H9 (cell line): ENCODE measurements around the gene CDKAL1. TPM values are rescaled to one million over a fixed set of nuclear protein-coding genes. Genes with fewer than 3 reads are reported as not detected.
A peak's percentile ranks its signal among the peaks of the same experiment; 100 is the strongest.

ENCODE experiments used
- DNase-seq: peaks from one replicate; pipeline ENCODE4 v3.0.0-alpha.2; 2017
- H2AFZ ChIP-seq: one replicate; pipeline ENCODE4 v1.6.1; 2013; ENCODE audit warnings: mild to moderate bottlenecking, low read length, control low read depth, moderate library complexity
- H2AK5ac ChIP-seq: 2 replicates; pipeline ENCODE4 v1.6.1; 2013; ENCODE audit warnings: low read length, control low read depth, mixed read lengths; ENCODE audit not compliant: insufficient read length
- H2BK120ac ChIP-seq: one replicate; pipeline ENCODE4 v1.6.1; 2013; ENCODE audit warnings: low read depth, mild to moderate bottlenecking, low read length, control low read depth, inconsistent platforms; ENCODE audit not compliant: poor library complexity, severe bottlenecking
- H2BK12ac ChIP-seq: 2 replicates; pipeline ENCODE4 v1.6.1; 2013; ENCODE audit warnings: low read length, control low read depth, mixed read lengths, low read depth; ENCODE audit not compliant: insufficient read length
- H2BK15ac ChIP-seq: 2 replicates; pipeline ENCODE4 v1.6.1; 2013; ENCODE audit warnings: low read depth, low read length, control low read depth
- H2BK20ac ChIP-seq: one replicate; pipeline ENCODE4 v1.6.1; 2013; ENCODE audit warnings: low read depth, mild to moderate bottlenecking, low read length, control low read depth, inconsistent platforms; ENCODE audit not compliant: poor library complexity, severe bottlenecking
- H2BK5ac ChIP-seq: 2 replicates; pipeline ENCODE4 v1.6.1; 2013; ENCODE audit warnings: low read length, control low read depth, mixed read lengths; ENCODE audit not compliant: insufficient read length
- H3K14ac ChIP-seq: 2 replicates; pipeline ENCODE4 v1.6.1; 2013; ENCODE audit warnings: low read length, control low read depth; ENCODE audit not compliant: insufficient read depth
- H3K18ac ChIP-seq: 2 replicates; pipeline ENCODE4 v1.6.1; 2013; ENCODE audit warnings: low read depth, mild to moderate bottlenecking, mixed read lengths, low read length, control low read depth; ENCODE audit not compliant: insufficient read length
- H3K23ac ChIP-seq: 2 replicates; pipeline ENCODE4 v1.6.1; 2013; ENCODE audit warnings: low read length, control low read depth, mixed read lengths, low read depth; ENCODE audit not compliant: insufficient read length
- H3K23me2 ChIP-seq: 2 replicates; pipeline ENCODE4 v1.6.1; 2013; ENCODE audit warnings: low read depth, mild to moderate bottlenecking, mixed read lengths, low read length, control low read depth; ENCODE audit not compliant: insufficient read length, poor library complexity, severe bottlenecking
- H3K27ac ChIP-seq: 2 replicates; pipeline ENCODE4 v1.5.1; 2013; ENCODE audit warnings: low read length, control low read depth, mixed read lengths, low read depth; ENCODE audit not compliant: insufficient read length
- H3K27me3 ChIP-seq: 2 replicates; pipeline ENCODE4 v1.6.1; 2013; ENCODE audit warnings: low read length, control low read depth, inconsistent platforms; ENCODE audit not compliant: insufficient read depth
- H3K4ac ChIP-seq: 2 replicates; pipeline ENCODE4 v1.6.1; 2013; ENCODE audit warnings: low read depth, mild to moderate bottlenecking, control low read depth, inconsistent platforms, low read length, moderate library complexity
- H3K4me1 ChIP-seq: 2 replicates; pipeline ENCODE4 v1.6.1; 2013; ENCODE audit warnings: low read length, control low read depth, inconsistent platforms; ENCODE audit not compliant: insufficient read depth
- H3K4me2 ChIP-seq: 2 replicates; pipeline ENCODE4 v1.6.1; 2013; ENCODE audit warnings: low read length, control low read depth, mixed read lengths; ENCODE audit not compliant: insufficient read length, insufficient read depth
- H3K56ac ChIP-seq: 2 replicates; pipeline ENCODE4 v1.6.1; 2013; ENCODE audit warnings: low read depth, mild to moderate bottlenecking, mixed read lengths, low read length, control low read depth; ENCODE audit not compliant: insufficient read length
- H3K79me1 ChIP-seq: 2 replicates; pipeline ENCODE4 v1.6.1; 2013; ENCODE audit warnings: low read depth, mild to moderate bottlenecking, moderate library complexity, low read length, control low read depth, inconsistent platforms; ENCODE audit not compliant: insufficient read depth, poor library complexity, severe bottlenecking
- H3K79me2 ChIP-seq: 2 replicates; pipeline ENCODE4 v1.6.1; 2013; ENCODE audit warnings: low read length, control low read depth, inconsistent platforms; ENCODE audit not compliant: insufficient read depth
- H3K9ac ChIP-seq: 2 replicates; pipeline ENCODE4 v1.6.1; 2013; ENCODE audit warnings: low read length, control low read depth, mixed read lengths; ENCODE audit not compliant: insufficient read length; ENCODE audit errors: extremely low read depth
- H3K9me3 ChIP-seq: one replicate; pipeline ENCODE4 v1.6.1; 2013; ENCODE audit warnings: low read depth, low read length, inconsistent platforms; ENCODE audit not compliant: control insufficient read depth
- H3T11ph ChIP-seq: one replicate; pipeline ENCODE4 v1.6.1; 2013; ENCODE audit warnings: mild to moderate bottlenecking, low read length, control low read depth, inconsistent platforms
- H4K20me1 ChIP-seq: one replicate; pipeline ENCODE4 v1.6.1; 2013; ENCODE audit not compliant: control insufficient read depth, insufficient read length, insufficient read depth
- H4K5ac ChIP-seq: 2 replicates; pipeline ENCODE4 v1.6.1; 2013; ENCODE audit warnings: low read depth, mild to moderate bottlenecking, mixed read lengths, low read length, control low read depth; ENCODE audit not compliant: insufficient read length
- H4K8ac ChIP-seq: replicated peaks from 2 replicates; pipeline ENCODE4 v1.6.1; 2013; ENCODE audit warnings: low read length, control low read depth, mixed read lengths, low read depth; ENCODE audit not compliant: insufficient read length
- H4K91ac ChIP-seq: 2 replicates; pipeline ENCODE4 v1.6.1; 2013; ENCODE audit warnings: low read depth, mild to moderate bottlenecking, moderate library complexity, mixed read lengths, low read length, control low read depth; ENCODE audit not compliant: insufficient read length
- H3K27ac Mint-ChIP-seq, 3 experiments: 2 replicates in 2 of 3; 3 replicates in 1 of 3; pipeline ENCODE4 v1.8.0; 2020 to 2021; ENCODE audit warnings: mixed read lengths in 3 of 3, mild to moderate bottlenecking in 1 of 3, moderate library complexity in 1 of 3
- H3K27me3 Mint-ChIP-seq: 2 replicates; pipeline ENCODE4 v1.8.0; 2021; ENCODE audit warnings: low read depth, mild to moderate bottlenecking, moderate library complexity, mixed read lengths
- H3K36me3 Mint-ChIP-seq, 3 experiments: 2 replicates in 2 of 3; 3 replicates in 1 of 3; pipeline ENCODE4 v1.8.0; 2020 to 2021; ENCODE audit warnings: low read depth in 3 of 3, mixed read lengths in 3 of 3; ENCODE audit not compliant: insufficient read depth in 1 of 3
- H3K4me1 Mint-ChIP-seq, 2 experiments: 2 replicates each; pipeline ENCODE4 v1.8.0; 2020; ENCODE audit warnings: mixed read lengths in 2 of 2
- H3K4me3 Mint-ChIP-seq, 2 experiments: 2 replicates in 1 of 2; 3 replicates in 1 of 2; pipeline ENCODE4 v1.8.0; 2020 to 2021; ENCODE audit warnings: mild to moderate bottlenecking in 2 of 2, mixed read lengths in 2 of 2, moderate library complexity in 1 of 2
- H3K9me3 Mint-ChIP-seq, 2 experiments: 2 replicates in 1 of 2; 3 replicates in 1 of 2; pipeline ENCODE4 v1.8.0; 2020; ENCODE audit warnings: mild to moderate bottlenecking in 2 of 2, mixed read lengths in 2 of 2, moderate library complexity in 1 of 2
- WGBS: extraction: QIAGEN DNeasy Blood & Tissue Kit; methylation state at CpG from one replicate; pipeline ENCODE4 v1.1.7; 2013; ENCODE audit warnings: missing lambda C conversion rate, low lambda C conversion rate, mixed read lengths; ENCODE audit not compliant: insufficient read length; ENCODE audit errors: extremely low coverage; 5-methylcytosine and 5-hydroxymethylcytosine counted together
- total RNA-seq: library from RNA; stranded (reverse); gene quantifications from 2 replicates; pipeline ENCODE4 v1.2.1, GENCODE V29; 2021
- TF ChIP-seq, protein P1 (sequence below): fragments of 200-600 bp; sonication (generic); conservative IDR thresholded peaks from 3 replicates; pipeline ENCODE4 v1.8.0; 2021; ENCODE audit warnings: antibody characterized with exemption, mild to moderate bottlenecking

CDKAL1 gene
- total RNA-seq, 1 experiment from 2014 or later, result 23.0 TPM

DNA sequence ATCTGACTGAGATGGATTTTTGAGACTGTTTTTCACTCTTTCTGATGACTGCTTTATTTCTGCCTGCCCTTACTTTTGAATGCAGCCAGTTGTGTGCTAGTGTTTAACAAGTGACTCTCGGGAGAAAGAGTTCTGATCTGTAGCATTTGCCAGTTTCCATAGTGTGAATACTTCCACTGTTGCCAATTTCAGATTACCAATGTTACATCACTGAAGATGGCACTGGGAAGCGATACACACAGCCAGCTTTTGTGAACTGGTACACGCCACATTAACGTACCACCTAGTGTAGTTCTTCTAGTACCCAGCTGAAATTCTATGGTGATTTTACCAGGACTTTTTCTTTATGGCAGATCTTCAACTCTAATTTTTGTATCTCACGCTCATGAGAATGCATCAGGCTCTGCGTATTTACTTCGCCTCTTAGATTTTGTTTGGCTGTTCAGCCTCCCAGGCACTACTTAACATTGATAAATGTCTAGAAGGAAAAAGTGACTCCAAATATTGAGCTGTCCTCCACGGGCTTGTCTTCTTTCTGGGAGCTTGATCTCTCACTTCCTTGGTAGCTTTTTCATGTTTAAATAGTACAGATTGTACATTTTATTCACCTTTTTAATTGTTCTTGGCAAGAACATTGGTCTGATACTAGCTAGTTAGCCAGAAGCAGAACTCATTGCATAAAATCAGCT, 537.7 kb downstream of the CDKAL1 start:
- Histone ChIP-seq H4K91ac (no peak overlapping the region), H4K8ac (no peak overlapping the region), H3K9me3 (no peaks in the 10 kb centered on the region), H3T11ph (no peak overlapping the region), H2AK5ac (no peak overlapping the region), H3K23ac (no peak overlapping the region), H3K79me1 (no peaks in the 10 kb centered on the region), H3K4ac (no peak overlapping the region), H2BK15ac (no peak overlapping the region), H3K14ac (no peak overlapping the region), H3K4me1 (no peaks in the 10 kb centered on the region), H3K27me3 (no peaks in the 10 kb centered on the region), H3K27ac (no peak overlapping the region), H2AFZ (no peak overlapping the region), H2BK120ac (no peak overlapping the region), H2BK20ac (no peak overlapping the region), H2BK5ac (no peak overlapping the region), H3K23me2 (no peaks in the 10 kb centered on the region), H3K9ac (no peak overlapping the region), H3K56ac (no peak overlapping the region), H4K20me1 (no peaks in the 10 kb centered on the region), H3K4me2 (no peak overlapping the region), H3K79me2 (no peaks in the 10 kb centered on the region), H3K18ac (no peak overlapping the region), H4K5ac (no peak overlapping the region), H2BK12ac (no peak overlapping the region)
- WGBS, result no CpG with 5 or more reads among the region's 8 CpGs
- Mint-ChIP-seq H3K4me1 (peaks cover 0 to 10% of the 10 kb centered on the region in 2 experiments; a peak in 2 of 4 replicates), H3K27ac (peak overlapping the region in 1 of 3 experiments; percentile 42; a peak in 2 of 7 replicates), H3K27me3 (no peaks in the 10 kb centered on the region), H3K9me3 (peaks cover 11 to 12% of the 10 kb centered on the region in 2 experiments; a peak in 4 of 5 replicates), H3K4me3 (no peak overlapping the region), H3K36me3 (peaks cover 3 to 21% (median 12%) of the 10 kb centered on the region in 3 experiments)
- DNase-seq, result no peak
- TF ChIP-seq, protein P1, sequence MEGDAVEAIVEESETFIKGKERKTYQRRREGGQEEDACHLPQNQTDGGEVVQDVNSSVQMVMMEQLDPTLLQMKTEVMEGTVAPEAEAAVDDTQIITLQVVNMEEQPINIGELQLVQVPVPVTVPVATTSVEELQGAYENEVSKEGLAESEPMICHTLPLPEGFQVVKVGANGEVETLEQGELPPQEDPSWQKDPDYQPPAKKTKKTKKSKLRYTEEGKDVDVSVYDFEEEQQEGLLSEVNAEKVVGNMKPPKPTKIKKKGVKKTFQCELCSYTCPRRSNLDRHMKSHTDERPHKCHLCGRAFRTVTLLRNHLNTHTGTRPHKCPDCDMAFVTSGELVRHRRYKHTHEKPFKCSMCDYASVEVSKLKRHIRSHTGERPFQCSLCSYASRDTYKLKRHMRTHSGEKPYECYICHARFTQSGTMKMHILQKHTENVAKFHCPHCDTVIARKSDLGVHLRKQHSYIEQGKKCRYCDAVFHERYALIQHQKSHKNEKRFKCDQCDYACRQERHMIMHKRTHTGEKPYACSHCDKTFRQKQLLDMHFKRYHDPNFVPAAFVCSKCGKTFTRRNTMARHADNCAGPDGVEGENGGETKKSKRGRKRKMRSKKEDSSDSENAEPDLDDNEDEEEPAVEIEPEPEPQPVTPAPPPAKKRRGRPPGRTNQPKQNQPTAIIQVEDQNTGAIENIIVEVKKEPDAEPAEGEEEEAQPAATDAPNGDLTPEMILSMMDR, result no peak
